Raji (cell line): ENCODE data around the gene MPZL2.

Experiments used
- POLR2A ChIP-seq: IDR thresholded peaks from 2 replicates; pipeline ENCODE4 v1.6.1; 2011; ENCODE audit warnings: low read depth, low read length, control low read depth; ENCODE audit not compliant: insufficient read depth

The MPZL2 gene

DNA sequence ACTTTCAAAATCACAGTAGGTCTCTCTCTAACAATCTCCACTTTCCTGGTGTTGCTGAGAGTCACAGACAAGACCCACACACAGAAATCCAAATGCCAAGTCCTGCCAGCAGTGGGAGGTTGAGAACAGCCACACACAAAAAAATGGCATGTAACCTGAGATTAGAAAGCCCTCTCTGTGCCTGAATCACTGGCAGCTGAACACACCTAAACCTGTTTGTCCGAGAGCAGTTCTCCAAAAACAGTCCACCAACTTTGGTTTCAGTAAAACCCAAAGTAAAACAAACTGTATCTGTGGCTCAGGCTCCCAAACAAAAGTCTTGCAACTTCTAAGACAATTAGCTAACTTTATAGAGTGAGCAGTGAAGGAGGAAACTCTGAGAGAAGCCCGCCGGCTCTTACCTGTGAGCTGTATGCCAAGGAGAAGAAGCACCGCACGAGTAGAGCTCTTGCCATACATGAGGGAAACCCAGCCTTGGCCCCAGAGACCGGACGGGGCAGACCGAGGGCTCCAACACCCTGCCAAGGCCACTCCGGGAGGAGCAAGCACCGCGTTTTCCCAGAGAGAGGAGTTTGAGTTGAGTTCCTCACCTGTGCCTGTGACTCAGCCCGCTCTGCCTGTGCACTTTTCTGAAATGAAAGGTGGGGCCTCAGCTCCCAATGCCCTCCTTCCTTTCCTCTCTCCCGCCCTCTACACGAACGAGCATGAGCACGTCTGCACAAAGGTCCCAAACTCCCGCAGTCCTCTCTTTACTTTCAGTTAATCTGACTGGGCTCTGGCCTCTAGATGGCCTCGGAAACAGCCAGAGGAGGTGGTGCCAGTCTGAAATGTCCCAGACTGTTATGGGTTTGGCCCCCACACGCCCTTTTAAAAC lies at the start of gene MPZL2:
TSS of gene MPZL2 (minus strand) at position 603 of the 874 bp plus-strand sequence. CDS start at position 459, 144 bp downstream.
- TF ChIP-seq POLR2A = no peak

DNA sequence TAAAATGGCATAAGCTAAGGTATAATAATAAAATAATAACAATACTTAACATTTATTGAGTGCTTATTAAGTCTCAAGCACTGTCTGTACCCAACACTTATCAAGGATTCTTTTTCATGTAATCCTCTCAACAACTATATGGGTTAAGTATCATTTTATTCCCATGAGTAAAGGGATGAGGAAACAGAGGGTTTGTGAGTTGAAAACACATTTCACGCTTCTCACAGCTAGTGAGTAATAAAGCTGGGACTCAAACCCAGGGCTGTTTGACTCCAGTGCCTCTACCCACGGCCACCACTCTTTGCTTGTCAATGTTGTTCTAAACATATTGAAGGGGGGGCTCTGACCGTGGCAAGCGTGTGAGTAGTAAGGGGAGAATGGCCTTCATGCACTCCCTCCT lies 49.1 kb upstream of the MPZL2 start:
- TF ChIP-seq POLR2A = no peak

DNA sequence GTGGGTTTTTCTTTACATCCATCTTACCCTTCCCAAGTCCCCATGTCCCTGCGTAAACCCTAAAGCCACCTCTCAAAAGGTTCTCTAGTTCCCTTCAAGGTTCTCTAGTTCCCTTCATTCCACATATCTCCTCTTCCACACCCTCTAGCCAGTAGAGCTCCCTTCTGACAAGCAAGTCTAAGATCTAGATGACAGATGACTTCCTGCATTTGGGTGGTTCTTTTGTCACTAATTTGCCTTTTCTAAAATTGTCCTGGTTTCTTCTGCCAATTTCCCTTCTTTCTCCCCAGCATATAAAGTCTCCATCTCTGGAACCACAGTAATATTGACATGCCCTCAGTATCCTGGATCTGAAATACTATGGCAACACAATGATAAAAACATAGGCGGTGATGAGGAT lies 48.2 kb upstream of the MPZL2 start:
- TF ChIP-seq POLR2A = no peak

DNA sequence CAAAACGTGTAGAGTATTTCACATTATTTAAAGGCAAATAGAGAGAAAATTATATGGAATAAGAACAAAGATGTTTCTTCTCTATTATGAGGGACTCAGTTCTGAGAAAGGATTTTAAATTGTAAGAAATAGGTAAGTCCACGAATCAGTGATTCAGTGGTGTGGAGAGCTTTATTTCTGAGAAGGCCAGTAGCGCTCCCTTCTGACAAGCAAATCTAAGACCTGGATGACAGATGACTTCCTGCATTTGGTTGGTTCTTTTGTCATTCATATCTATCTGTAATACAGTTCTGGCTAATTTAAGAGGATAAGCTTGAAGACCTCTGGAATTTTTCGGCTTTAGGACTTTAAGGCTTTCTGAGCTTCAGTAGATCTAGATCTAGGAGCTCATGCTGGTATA lies 47.4 kb upstream of the MPZL2 start:
- no peak for TF ChIP-seq POLR2A

DNA sequence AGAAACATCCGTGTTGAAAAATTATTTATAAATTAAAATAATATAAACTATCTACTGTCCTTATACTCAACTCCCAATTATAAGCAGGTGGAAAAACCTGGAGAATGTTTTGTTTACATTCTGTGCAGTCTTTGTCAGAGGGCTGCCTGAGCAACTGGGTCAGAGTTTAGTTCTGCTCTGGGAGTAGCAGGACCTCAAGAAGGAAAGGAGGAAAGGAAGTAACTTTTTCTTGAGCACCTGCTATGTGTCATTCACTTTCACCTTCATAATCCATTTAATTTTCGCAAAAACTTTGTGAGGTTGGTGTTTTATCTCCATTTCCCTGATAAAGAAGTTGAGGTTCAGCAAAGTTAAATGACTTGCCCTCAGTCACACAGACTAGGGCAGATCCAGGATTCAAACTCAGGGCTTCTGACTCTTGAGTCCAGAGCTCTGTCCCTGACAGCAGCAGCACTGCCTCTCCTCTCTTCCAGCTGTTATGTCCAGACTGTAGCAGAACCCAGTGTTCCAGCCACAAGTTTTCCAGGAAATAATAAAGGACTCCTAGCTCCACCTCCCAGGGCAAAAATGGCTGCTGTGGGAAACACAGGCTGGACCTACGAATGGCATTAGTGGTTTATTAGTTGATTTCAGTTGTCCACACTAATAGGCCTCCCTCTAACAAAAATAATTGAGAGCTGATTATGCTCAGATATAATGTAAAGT lies 46.8 kb upstream of the MPZL2 start:
- TF ChIP-seq POLR2A = no peak

DNA sequence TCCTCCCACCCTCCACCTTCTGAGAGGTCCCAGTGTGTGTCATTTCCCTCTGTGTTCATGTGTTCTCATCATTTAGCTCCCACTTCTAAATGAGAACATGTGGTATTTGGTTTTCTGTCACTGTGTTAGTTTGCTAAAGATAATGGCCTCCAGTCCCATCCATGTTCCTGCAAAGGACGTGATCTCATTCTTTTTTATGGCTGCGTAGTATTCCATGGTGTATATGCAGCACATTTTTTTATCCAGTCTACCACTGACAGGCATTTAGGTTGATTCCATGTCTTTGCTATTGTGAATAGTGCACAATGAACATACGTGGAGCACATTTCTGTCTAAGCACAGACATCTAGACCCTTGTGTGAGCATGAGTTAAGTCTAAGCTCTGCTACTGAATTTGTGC lies 46.2 kb upstream of the MPZL2 start:
- TF ChIP-seq POLR2A = no peak

DNA sequence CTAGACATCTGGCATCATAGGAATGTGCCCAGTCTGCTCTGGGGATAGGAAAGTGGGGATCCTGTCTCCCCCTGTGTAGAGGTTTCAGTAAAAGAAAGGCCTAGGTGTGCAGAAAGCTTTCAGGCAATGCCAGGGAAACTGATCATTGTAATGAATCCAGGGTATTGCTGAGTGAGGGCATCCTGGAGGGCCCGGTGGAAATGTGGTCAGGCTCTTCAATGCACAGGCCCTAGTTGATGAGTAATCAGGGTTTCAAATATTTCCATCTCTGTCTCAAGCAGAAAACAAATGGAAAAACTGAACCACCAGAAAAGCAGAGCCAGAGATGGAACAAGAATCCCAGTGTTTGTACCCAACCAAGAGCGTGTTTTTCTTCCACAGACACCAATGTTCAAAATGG lies 42.5 kb upstream of the MPZL2 start:
- no peak for TF ChIP-seq POLR2A

DNA sequence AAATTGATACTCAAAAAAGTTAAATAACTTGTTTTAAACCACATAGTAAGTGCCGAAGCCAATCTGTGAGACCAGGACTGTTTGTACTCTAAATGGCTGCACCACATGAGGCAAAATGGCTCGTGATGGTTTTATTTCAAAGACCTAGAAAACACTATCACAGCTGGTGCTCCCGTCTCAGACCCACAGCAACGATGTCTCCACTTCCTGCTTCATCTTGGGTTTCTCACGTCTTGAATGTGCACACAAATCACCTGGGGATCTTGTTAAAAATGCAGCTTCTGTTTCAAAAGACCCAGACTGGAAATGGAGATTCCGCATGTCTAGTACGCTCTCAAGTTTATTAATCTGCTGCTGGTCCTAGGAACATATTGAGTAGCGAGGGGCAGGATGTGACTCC lies 41.6 kb upstream of the MPZL2 start:
- no peak for TF ChIP-seq POLR2A

DNA sequence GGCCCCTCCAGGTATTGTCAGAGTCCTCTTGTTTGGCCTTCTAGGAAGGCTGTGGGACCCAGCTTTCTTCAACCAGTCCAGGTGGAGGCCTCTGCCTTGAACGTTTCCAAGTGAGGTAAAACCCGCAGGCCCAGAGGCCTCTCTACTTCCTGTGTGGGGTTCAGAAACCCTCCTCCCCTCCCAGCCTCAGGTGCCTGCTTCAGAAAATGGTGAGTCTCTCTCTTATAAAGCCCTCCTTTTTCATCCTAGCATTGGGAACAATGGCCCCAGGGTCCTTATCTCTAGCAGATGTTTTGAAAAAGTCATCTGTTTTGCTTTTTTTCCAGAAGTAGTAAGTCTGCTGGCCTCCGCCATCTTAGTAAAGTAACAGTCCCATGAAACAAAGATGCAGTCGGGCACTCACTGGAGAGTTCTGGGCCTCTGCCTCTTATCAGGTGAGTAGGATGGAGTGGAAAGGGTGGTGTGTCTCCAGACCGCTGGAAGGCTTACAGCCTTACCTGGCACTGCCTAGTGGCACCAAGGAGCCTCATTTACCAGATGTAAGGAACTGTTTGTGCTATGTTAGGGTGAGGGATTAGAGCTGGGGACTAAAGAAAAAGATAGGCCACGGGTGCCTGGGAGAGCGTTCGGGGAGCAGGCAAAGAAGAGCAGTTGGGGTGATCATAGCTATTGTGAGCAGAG lies 40.6 kb upstream of the MPZL2 start, which contains the start of gene CD3E:
TSS of gene CD3E (plus strand) at position 163 of the 681 bp plus-strand sequence. CDS start at position 386, 223 bp downstream.
- TF ChIP-seq POLR2A = no peak

DNA sequence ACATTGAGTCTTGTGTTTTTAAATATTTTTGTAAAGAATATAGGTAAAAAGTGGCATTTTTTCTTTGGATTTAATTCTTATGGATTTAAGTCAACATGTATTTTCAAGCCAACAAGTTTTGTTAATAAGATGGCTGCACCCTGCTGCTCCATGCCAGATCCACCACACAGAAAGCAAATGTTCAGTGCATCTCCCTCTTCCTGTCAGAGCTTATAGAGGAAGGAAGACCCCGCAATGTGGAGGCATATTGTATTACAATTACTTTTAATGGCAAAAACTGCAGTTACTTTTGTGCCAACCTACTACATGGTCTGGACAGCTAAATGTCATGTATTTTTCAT lies 40.1 kb upstream of the MPZL2 start:
- TF ChIP-seq POLR2A = no peak

DNA sequence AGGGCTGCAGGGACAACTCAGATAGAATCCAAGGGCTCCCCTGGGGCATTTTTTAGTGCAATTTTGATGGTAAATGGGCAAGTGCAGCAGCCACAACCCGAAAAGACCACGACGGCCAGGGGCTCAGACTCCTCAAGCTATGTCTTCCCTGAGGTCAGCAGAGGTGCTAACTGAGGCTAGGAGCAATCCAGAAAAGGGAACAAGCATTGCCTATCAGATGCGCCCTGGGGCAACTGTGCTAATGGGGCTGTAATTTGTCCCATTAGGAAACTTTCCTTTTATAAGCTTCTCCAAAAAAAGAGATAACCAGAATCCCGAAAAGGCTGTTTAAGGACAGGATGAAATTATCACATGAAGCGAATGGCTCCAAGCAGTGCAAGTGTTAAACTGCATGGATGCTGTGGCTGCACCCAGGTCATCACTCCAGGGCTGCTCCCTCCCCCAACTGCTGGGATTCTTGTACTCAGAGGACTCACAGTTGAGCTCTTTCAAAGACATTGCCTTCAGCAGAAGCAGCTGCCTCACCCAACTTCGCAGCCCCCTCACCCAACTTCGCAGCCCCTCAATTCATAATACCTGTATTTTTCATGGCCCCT lies 37.6 kb upstream of the MPZL2 start:
- no peak for TF ChIP-seq POLR2A

DNA sequence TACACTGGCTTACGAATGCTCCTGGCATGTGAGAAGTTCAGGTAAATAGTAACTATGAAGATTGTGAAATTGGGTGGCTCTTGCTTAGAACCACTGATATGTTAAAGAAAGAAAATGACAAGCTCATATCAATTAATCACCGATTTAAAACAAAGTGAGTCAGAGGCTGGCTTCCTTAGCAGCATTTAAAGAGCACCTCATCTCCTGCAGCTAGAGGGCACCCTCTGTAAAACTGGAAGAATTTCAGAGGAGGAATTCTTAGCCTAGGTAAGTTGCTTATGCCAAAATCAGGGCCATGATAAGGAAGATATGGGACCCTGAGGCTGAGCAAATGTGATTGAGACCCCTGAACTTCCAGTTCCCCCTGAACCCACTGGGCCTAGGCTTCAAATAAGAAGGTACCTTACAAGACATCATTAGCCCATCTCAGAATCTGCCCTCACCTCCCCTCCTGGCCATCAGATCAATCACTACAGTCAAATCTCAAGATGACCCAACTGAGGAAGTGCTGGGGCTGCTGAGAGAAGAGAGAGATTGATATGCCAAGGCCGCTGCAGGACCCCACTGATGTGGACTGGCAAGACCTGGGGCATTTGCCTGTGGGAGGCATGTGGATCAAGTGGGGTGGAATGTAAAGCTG lies 31.8 kb upstream of the MPZL2 start:
- TF ChIP-seq POLR2A = no peak

DNA sequence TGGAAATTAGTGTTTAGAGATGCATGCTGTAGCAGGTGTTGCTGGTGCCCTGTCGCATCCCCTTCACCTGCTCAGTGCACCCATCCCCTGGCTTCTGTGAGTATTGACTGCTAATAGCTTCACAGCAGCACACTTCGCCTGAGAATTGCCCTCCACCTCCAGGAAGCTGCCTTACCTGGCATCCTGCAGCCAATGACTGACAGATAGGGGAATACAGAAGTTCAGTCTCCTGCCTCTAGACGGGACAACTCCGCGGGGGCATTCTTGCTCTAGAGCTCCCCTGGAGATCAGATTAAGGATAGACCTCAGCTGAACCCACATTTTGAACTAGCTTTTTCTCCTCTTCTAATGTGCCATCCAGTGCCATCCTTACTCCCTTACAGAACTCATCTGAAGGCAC lies 31.1 kb upstream of the MPZL2 start:
- TF ChIP-seq POLR2A = no peak

DNA sequence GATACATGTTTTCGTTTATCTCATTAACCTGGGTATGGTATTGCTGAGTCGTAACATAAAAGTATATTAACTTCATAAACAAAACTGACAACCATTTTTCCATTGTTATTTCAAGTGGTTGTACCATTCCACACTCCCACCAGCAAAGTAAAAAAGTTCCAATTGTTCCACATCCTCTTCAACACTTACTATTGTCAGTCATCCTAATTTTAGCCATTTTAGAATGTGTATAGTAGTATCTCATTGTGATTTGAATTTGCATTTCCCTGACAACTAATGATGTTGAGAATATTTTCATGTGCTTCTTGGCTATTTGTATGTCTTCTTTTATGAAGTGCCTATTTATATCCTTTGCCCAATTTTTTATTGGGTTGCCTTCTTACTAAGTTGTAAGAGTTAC lies 30.0 kb upstream of the MPZL2 start:
- TF ChIP-seq POLR2A = no peak

DNA sequence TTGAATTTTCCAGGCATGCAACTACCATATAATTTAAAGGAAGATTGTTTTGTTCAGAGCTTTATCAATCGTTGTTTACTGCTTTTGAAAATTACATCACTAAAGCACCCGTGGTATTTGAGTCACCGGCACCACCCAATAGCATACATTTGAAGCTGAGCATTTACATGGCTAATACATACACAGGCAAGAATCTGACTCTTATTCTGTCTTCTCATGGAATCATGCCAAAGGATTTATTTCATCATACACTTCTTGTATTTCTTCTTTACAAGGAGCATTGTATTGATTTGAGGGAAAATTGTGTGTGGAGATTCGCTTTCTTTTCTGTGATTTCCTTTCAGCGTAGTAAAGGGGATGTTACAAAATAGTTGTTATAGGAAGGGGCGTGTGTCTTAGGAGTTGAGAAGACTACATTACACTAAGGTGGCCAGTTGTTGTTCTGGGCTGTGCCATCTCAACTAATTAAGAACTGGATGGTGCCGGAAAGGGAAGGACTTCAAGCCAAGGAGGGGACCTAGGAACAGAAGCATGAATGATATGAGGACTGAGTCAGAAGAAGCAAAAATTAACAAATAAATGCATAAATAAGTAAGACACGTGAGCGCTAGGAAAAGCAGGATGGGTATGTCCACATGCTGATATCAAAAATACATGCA lies 27.5 kb upstream of the MPZL2 start:
- TF ChIP-seq POLR2A = no peak

DNA sequence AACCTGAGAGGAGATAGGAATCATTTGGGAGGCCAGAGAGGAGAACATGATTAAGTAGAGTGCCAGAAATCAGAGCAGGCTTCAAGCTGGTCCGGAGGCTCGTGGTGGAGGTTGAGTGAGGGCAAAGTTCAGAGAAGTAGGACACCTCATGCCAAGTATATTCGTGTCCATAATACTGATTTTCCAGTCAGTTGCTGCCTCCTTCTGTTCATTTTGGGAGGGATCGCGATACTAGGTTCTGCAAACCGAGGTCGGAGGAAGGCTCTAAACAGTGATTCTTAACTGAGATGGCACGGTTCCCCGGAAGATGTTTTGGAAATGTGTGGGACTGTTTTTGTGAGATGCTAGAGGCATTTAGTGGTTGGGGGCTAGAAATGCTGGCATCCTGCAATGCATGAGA lies 26.8 kb upstream of the MPZL2 start:
- TF ChIP-seq POLR2A = no peak
